SIG-M5 treated with dmso at 0.1 percent for 504 hours (cell line): ENCODE results near the gene YEATS2.
"Not testable (repeated sequence)": the region's sequence is repeated elsewhere in the genome, so short reads cannot be mapped to it uniquely, and the experiment has no call there.

Experiments used
- DNase-seq: peaks from one replicate; lab custom pipeline; 2025; ENCODE audit not compliant: unreplicated experiment; lab: John Stamatoyannopoulos, UW

The YEATS2 gene

GRCh38 chr3:183711516-183711915 lies 13.9 kb downstream of the YEATS2 start:
- DNase-seq = no peak

DNA sequence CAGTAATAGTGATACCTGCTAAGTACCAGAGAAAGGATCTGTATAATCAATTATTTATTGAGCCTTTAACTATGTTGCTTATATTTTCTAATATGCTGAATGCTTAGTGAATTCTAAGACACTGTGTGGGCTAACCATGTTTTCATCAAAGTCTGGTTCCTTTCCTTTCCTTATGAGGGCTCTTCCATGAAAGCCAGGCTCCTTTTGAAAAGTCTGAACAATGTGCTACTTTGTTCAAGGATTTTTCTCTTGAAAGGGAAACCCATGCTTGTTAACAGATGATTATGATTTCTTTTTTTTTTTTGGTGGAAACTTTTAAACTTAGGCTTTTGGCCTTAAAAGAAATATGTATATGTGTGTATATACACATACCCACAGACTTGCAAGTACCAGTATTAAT lies 17.0 kb downstream of the YEATS2 start:
- DNase-seq = no peak

- no peak for DNase-seq
These were observed 20.4 kb downstream of the YEATS2 start for GRCh38 chr3:183718012-183718411.

GRCh38 chr3:183725387-183725786 lies 27.8 kb downstream of the YEATS2 start:
- no peak for DNase-seq

DNA sequence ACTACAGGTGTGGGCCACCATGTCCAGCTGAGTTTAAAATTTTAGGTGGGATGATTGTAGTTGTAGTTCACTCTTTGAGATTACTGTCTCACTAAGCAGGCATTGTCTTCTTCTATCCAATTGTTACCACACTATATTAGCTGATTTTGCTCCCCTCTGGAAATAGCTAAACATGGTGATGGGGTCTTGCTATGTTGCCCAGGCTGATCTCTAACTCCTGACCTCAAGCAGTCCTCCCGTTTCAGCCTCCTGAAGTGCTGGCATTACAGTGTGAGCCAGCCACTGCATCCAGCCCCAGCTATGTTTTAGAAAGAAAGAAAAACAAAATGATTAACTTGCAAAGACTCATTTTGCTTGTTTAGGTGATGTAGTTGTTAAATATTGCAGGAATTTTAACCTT lies 30.6 kb downstream of the YEATS2 start:
- no peak for DNase-seq

GRCh38 chr3:183730361-183730760 lies 32.8 kb downstream of the YEATS2 start:
- DNase-seq = no peak

DNA sequence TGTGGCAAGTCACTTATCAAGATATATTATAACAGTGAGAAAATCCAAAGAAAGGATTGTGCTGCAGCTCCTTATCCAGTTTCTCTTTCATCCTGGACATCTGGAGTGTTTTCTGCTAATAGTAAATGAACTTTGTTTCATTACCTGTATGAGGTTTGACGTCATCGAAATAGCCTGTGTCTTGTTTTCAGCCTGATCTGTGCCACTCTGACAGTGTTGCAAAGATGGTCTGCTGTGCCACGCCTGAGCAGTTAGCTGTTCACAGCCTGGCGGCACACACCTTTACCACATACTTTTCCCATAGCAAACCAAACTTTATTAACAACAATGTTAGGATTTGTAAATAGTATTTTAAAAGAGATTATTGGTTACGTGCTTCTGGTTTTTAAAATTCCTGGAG lies 34.0 kb downstream of the YEATS2 start:
- DNase-seq = no peak

DNA sequence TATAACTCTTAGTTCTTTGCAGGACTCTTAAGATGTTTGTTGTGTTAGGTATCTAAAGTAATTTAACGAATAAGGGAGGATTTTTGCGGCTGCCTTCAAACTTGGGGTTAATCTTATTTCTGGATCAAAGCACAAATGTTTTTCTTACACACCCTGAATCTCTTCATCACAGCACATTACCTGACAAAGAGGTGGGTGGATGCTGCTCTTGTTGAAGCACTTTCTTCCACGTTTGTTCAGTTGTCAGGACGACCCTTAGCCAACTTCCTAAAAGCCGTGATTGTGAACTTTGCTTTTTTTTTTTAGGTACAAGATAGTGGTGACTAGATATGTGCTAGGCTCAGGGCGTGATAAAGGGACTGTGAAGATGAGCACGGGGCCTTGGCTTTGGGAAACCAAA lies 36.0 kb downstream of the YEATS2 start:
- no peak for DNase-seq

GRCh38 chr3:183734750-183735494 lies 37.3 kb downstream of the YEATS2 start:
- no peak for DNase-seq

DNA sequence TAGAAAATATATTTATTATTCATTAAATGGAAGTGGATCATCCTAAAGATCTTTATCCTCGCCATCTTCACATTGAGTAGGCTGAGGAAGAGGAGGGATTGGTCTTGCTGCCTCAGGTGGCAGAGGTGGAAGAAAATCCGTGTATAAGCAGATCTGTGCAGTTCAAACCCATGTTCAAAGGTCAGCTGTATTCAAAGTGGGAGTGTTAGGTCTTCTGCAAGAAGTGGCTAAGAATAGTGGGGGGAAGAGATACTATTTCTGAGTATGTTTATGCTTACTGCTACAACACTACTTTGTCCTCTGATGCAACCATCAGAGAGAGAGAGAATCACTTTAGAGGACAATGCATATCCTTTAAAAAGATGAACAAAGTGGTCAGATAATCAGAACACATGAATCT lies 39.5 kb downstream of the YEATS2 start:
- no peak for DNase-seq

GRCh38 chr3:183740154-183740553 lies 42.6 kb downstream of the YEATS2 start:
- not testable (repeated sequence) for DNase-seq

DNA sequence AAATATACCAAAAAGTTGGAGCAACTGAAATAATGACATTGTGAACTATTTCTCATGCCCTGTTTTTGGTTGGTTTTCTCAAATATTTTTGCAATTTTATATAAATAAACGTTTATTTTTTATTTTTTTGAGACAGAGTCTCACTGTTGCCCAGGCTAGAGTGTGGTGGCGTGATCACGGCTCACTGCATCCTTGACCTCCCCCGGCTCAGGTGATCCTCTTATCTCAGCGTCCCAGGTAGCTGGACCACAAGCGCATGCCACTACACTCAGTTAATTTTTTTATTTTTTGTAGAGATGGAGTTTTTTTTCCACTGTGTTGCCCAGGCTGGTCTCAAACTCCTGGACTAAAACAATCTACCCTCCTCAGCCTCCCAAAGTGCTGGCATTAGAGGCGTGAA lies 45.6 kb downstream of the YEATS2 start:
- no peak for DNase-seq

GRCh38 chr3:183745300-183746098 lies 47.9 kb downstream of the YEATS2 start:
- no peak for DNase-seq

- no peak for DNase-seq
These were observed 56.5 kb downstream of the YEATS2 start for GRCh38 chr3:183754052-183754451.

- no peak for DNase-seq
These were observed 64.7 kb downstream of the YEATS2 start for GRCh38 chr3:183762304-183762703.

DNA sequence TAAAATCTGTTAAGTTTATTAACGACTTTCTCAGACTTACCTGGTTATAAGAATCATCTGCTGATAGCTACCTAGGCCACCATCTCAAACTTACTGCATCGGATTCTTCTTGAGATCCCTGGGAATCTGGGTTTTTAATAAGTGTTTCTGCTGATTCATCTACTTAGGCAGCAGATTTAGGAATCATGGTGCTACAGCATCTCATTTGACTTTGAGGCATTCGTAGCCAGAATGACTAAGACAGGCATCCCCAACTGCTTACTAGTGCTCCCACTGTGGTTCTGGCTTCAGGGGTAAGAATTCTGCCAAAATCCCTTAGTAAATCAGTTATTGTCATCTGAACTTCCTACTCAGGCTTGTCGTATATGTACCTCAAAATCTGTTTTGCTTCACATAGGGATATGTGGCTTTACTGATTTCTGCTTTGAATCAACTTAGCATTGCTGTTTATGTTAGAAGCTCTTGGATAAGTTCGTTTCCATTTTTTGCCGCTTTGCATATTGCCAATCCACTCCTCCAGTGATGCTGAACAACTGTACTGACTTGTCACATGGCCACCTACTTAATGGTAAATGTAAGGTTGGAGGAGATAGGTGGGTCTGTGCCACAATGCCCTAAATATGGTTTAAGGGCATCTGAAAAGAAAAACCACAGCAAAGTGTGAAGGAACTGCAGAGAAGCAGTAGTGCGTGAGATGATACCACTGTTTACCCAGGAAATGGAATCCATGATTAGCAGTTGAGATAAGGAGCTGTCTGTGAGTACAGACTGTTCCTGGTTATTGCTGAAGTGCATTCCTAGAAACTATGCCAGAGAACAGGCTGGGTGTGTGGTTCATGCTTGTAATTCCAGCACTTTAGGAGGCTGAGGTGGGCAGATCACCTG lies 67.5 kb downstream of the YEATS2 start:
- no peak for DNase-seq

DNA sequence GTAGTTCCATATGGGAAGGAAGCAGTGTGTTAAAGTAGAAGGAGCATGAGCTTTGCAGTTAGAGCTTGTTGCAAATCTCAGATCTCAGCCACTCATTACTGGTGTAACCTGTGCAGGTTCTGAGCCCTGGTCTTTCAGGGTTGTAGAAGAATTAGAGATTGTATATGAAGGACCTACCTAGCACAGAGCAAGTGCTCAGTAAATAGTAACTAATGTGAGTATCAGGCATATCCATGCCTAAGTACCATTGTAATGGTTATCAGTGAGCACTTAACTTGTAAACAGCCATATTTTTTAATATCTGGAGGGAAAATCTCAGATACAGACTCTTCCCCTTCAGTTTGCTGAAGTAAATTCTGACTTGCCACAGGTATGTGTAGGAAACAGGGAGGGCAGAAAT lies 68.5 kb downstream of the YEATS2 start:
- no peak for DNase-seq

GRCh38 chr3:183766745-183767606 lies 69.4 kb downstream of the YEATS2 start:
- DNase-seq = peak; percentile 67

DNA sequence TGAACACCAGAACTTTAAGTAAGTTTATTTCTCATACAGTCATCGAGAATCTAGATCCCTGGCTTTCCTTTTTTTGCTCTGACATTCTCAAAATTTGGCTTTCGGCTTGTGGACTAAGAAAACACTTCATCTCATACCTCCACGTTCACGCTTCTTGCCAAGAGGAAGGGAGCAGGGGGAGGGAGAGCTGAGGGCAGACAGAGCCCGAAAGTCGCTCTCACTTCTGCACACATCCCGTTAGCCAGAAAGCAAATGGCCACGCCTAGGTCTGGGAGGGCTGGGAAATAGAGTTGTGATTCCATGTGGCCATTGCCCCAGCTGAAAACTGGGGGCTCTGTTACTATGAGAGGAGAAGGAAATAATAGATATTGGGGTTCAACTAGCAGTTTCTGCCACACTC lies 70.5 kb downstream of the YEATS2 start:
- DNase-seq = no peak

DNA sequence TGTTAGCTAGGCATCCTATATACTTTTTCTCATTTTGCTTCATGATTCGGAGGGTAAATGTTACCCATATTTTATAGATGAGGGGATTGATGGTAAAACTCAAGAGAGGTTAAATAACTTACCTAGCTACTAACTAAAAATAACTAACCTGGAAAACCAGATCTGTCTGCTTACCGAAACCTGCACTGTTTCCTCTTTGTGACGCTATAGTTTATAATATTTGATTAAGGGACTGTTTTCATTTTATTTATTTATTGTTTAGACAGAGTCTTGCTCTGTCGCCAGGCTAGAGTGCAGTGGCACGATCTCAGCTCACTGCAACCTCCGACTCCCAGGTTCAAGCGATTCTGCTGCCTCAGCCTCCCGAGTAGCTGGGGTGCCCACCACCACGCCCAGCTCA lies 71.9 kb downstream of the YEATS2 start:
- no peak for DNase-seq

DNA sequence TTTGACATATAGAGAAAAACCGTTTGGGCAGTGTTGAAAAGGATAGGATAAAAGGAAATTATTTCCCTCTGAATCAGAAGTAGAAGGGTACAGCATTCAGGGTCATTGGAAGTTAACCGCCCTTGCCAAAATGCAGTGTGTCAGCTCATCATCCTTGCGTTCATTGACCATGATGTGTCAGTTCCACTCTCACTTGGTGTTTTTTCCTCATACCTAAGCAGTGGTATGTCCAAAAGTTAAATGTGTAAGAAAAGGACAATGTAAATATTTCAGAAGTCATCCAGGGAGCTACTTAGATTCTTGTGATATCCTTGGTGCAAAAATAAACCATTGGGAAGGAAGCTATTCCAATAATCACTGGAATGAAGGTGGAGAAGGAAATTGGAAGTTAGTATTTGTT lies 77.0 kb downstream of the YEATS2 start:
- no peak for DNase-seq
